DOHH2 (cell line): ENCODE measurements around the gene CDK19.

Source experiments
- H3F3A ChIP-seq: fragments of 200-600 bp; sonication (generic), shearing (Covaris generic); 2 replicates; pipeline ENCODE4 v1.6.0; 2016; ENCODE audit warnings: antibody characterized with exemption, mild to moderate bottlenecking; ENCODE audit not compliant: control insufficient read depth, insufficient read depth
- H3K27ac ChIP-seq: fragments of 200-600 bp; sonication (generic); 2 replicates; pipeline ENCODE4 v1.5.1; 2014; ENCODE audit warnings: low read depth, mild to moderate bottlenecking, low read length, moderate library complexity
- H3K27me3 ChIP-seq: fragments of 200-600 bp; sonication (generic); 2 replicates; pipeline ENCODE4 v1.6.1; 2014; ENCODE audit warnings: mild to moderate bottlenecking, low read length, mixed read lengths; ENCODE audit not compliant: control insufficient read depth
- H3K36me3 ChIP-seq: fragments of 200-600 bp; sonication (generic); 2 replicates; pipeline ENCODE4 v1.6.1; 2014; ENCODE audit warnings: mild to moderate bottlenecking, low read length, moderate library complexity, mixed read lengths; ENCODE audit not compliant: control insufficient read depth
- H3K4me1 ChIP-seq: fragments of 200-600 bp; sonication (generic); 2 replicates; pipeline ENCODE4 v1.6.1; 2014; ENCODE audit warnings: mild to moderate bottlenecking, low read length, mixed read lengths; ENCODE audit not compliant: control insufficient read depth
- H3K4me2 ChIP-seq: fragments of 200-600 bp; sonication (generic); 2 replicates; pipeline ENCODE4 v1.6.0; 2014; ENCODE audit warnings: mild to moderate bottlenecking, low read length, moderate library complexity
- H3K4me3 ChIP-seq: fragments of 200-600 bp; sonication (generic); 2 replicates; pipeline ENCODE4 v1.5.1; 2014; ENCODE audit warnings: mild to moderate bottlenecking, low read length, mixed read lengths
- H3K79me2 ChIP-seq: fragments of 200-600 bp; sonication (generic); 2 replicates; pipeline ENCODE4 v1.6.1; 2014; ENCODE audit warnings: mild to moderate bottlenecking, low read length, mixed read lengths; ENCODE audit not compliant: control insufficient read depth
- H3K9me2 ChIP-seq: fragments of 200-600 bp; sonication (generic); replicated peaks from 2 replicates; pipeline ENCODE4 v1.6.1; 2014; ENCODE audit warnings: mild to moderate bottlenecking, low read length, mixed read lengths; ENCODE audit not compliant: control insufficient read depth
- H3K9me3 ChIP-seq: fragments of 200-600 bp; sonication (generic); 2 replicates; pipeline ENCODE4 v1.6.1; 2014; ENCODE audit warnings: antibody characterized with exemption, low read length, mixed read lengths; ENCODE audit not compliant: control insufficient read depth, insufficient read depth
- H4K20me1 ChIP-seq: fragments of 200-600 bp; sonication (generic); 2 replicates; pipeline ENCODE4 v1.6.0; 2014; ENCODE audit warnings: low read depth, mild to moderate bottlenecking, antibody characterized with exemption, low read length, moderate library complexity; ENCODE audit not compliant: control insufficient read depth, insufficient read depth
- CTCF ChIP-seq: fragments of 200-600 bp; sonication (generic); IDR thresholded peaks from one replicate; pipeline ENCODE4 v1.5.1; 2014; ENCODE audit warnings: antibody characterized with exemption, mild to moderate bottlenecking, low read depth, low read length; ENCODE audit not compliant: poor library complexity, severe bottlenecking
- EZH2phosphoT487 ChIP-seq: fragments of 200-600 bp; sonication (generic); IDR thresholded peaks from 2 replicates; pipeline ENCODE4 v1.6.1; 2017; ENCODE audit warnings: borderline replicate concordance, mild to moderate bottlenecking, antibody characterized with exemption, low read length, moderate library complexity, mixed read lengths

The CDK19 gene

GRCh38 chr6:110858562-110859214 is 43.4 kb upstream of the CDK19 start:
- TF ChIP-seq EZH2phosphoT487 (no peak), CTCF (no peak)
- Histone ChIP-seq H3K4me2 (no peak overlapping the region), H3K9me3 (no peaks in the 10 kb centered on the region), H3K79me2 (no peaks in the 10 kb centered on the region), H3K27me3 (no peaks in the 10 kb centered on the region), H3K4me3 (no peak overlapping the region), H3K36me3 (no peaks in the 10 kb centered on the region), H4K20me1 (no peaks in the 10 kb centered on the region), H3K9me2 (no peaks in the 10 kb centered on the region), H3K4me1 (no peaks in the 10 kb centered on the region), H3K27ac (no peak overlapping the region), H3F3A (no peaks in the 10 kb centered on the region)

- no peak overlapping the region for H3K4me2 ChIP-seq
- no peaks in the 10 kb centered on the region for H3K9me3 ChIP-seq
- H3K79me2 ChIP-seq: no peaks in the 10 kb centered on the region
- H3K27ac ChIP-seq: no peak overlapping the region
- H4K20me1 ChIP-seq: no peaks in the 10 kb centered on the region
- H3K9me2 ChIP-seq: no peaks in the 10 kb centered on the region
- TF ChIP-seq EZH2phosphoT487 (no peak), CTCF (no peak)
- H3K4me3 ChIP-seq: no peak overlapping the region
- H3K4me1 ChIP-seq: no peaks in the 10 kb centered on the region
- H3K27me3 ChIP-seq: no peaks in the 10 kb centered on the region
- H3K36me3 ChIP-seq: no peaks in the 10 kb centered on the region
- H3F3A ChIP-seq: no peaks in the 10 kb centered on the region
Observed at GRCh38 chr6:110858016-110858415, 42.7 kb upstream of the CDK19 start.

GRCh38 chr6:110856296-110856695 is 41.0 kb upstream of the CDK19 start:
- Histone ChIP-seq H3K9me2 (no peaks in the 10 kb centered on the region), H3K4me2 (no peak overlapping the region), H3K4me3 (no peak overlapping the region), H3K79me2 (no peaks in the 10 kb centered on the region), H3K4me1 (no peaks in the 10 kb centered on the region), H3K27ac (no peak overlapping the region), H4K20me1 (no peaks in the 10 kb centered on the region), H3K36me3 (no peaks in the 10 kb centered on the region), H3K27me3 (no peaks in the 10 kb centered on the region), H3F3A (no peaks in the 10 kb centered on the region), H3K9me3 (no peaks in the 10 kb centered on the region)
- no peak for TF ChIP-seq EZH2phosphoT487
- TF ChIP-seq CTCF: no peak
